ENCODE data around the gene CDX1.

DNA sequence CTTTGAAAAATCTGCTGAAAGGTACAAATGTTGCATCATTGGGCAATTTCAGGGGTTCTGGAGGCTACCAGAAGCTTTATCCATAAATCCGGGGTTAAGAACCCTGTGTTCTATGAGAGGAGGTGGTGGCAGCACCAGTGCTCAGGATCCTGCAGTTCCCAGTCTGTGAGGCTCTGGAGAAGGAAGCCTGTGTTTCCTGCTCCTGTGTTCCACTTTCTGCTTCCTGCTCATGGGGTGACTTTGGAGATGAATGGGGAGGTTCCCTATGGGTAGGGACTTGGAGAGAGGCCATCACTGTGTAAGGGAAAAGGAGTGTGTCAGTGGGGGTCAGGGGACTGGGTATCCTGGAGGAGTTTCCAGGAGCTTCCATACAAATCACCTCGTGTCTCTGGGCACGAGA, 2.3 kb downstream of the CDX1 start:
- TF ChIP-seq, protein P1, sequence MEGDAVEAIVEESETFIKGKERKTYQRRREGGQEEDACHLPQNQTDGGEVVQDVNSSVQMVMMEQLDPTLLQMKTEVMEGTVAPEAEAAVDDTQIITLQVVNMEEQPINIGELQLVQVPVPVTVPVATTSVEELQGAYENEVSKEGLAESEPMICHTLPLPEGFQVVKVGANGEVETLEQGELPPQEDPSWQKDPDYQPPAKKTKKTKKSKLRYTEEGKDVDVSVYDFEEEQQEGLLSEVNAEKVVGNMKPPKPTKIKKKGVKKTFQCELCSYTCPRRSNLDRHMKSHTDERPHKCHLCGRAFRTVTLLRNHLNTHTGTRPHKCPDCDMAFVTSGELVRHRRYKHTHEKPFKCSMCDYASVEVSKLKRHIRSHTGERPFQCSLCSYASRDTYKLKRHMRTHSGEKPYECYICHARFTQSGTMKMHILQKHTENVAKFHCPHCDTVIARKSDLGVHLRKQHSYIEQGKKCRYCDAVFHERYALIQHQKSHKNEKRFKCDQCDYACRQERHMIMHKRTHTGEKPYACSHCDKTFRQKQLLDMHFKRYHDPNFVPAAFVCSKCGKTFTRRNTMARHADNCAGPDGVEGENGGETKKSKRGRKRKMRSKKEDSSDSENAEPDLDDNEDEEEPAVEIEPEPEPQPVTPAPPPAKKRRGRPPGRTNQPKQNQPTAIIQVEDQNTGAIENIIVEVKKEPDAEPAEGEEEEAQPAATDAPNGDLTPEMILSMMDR (IDR thresholded peaks at IDR 0.05; ENCODE audit: poor library complexity): no peak
- TF ChIP-seq EZH2phosphoT487 (IDR thresholded peaks at IDR 0.05; ENCODE audit: low read depth, severe bottlenecking, unreplicated experiment) (no peak), EZH2 (IDR thresholded peaks at IDR 0.05; ENCODE audit: borderline replicate concordance) (no peak)

Data from hepatocyte (in vitro differentiated cells).